ENCODE data around the gene SPATA20. TPM values are rescaled to one million over a fixed set of nuclear protein-coding genes. Genes with fewer than 3 reads are reported as not detected.

The SPATA20 gene
- total and polyA plus RNA-seq, 2 of the 4 experiments (the other 2 are of a cell fraction), result 17.0 to 35.0 TPM

DNA sequence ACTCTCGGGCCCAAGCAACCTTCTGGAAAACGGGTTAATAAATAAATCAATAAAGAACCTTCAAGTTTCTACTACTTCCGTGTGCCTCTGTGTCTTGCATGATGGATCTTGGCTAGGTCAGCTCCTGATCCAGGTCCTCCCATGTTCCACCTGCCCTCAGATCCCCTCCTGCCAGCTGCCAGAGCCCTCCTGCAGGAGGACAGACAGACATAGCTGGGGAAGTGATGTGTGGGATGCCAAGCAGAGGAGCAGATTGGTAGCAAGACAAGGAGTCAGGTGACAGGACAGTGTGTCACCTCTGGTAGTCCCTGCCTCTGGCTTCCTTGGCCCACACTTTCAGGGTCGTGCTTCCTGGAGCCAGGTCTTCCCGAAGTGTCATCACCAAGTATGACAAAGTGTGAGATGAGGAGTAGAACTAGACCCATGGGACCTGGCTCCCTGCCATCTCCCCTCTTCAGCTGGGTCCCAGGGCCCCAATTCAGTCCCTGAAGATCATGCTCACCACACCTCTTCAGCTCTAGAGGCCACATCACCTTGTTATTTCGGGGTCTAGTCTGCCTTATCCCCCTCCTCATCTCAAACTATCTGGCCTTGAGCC lies 15.4 kb upstream of the SPATA20 start:
- Histone ChIP-seq H3K36me3 (ENCODE audit: control insufficient read depth, insufficient read depth, low read length) (no peaks in the 10 kb centered on the region), H2BK15ac (ENCODE audit: low read depth, low read length) (no peak overlapping the region), H3K9me1 (ENCODE audit: insufficient read depth, low read length) (no peaks in the 10 kb centered on the region), H3K27me3 (ENCODE audit: control insufficient read depth, insufficient read depth, low read length) (peaks cover 64% of the 10 kb centered on the region), H4K20me1 (ENCODE audit: insufficient read depth, low read length) (no peaks in the 10 kb centered on the region; the same call in 1 of the 2 replicates), H4K5ac (ENCODE audit: low read depth, low read length) (no peak overlapping the region), H2BK5ac (ENCODE audit: low read depth, low read length, poor library complexity, severe bottlenecking) (no peak overlapping the region), H2BK20ac (ENCODE audit: low read depth, low read length) (no peak overlapping the region), H3K14ac (replicated peaks; ENCODE audit: low read depth, low read length) (no peak overlapping the region), H3K4me2 (ENCODE audit: low read depth, low read length) (no peak overlapping the region), H3K9me3 (ENCODE audit: control insufficient read depth, insufficient read depth, low read length) (no peaks in the 10 kb centered on the region), H3K4ac (ENCODE audit: low read depth, low read length) (no peak overlapping the region), H3K18ac (ENCODE audit: low read depth, low read length) (no peak overlapping the region), H3K4me1 (ENCODE audit: control insufficient read depth, insufficient read depth, low read length) (peaks cover 11% of the 10 kb centered on the region; the same call in 1 of the 2 replicates), H3K79me1 (ENCODE audit: low read depth in 1 of 2, low read length in 2 of 2) (no peaks in the 10 kb centered on the region), H3K23ac (ENCODE audit: low read depth, low read length) (no peak overlapping the region), H2AK5ac (ENCODE audit: low read depth, low read length) (no peak overlapping the region), H2BK120ac (ENCODE audit: low read depth, low read length) (no peak overlapping the region), H4K91ac (ENCODE audit: insufficient read depth, low read depth, low read length) (no peak overlapping the region), H3K56ac (ENCODE audit: extremely low read depth, insufficient read depth, low read length) (no peak overlapping the region), H3K9ac (ENCODE audit: low read depth, low read length) (no peak overlapping the region), H3K4me3 (ENCODE audit: insufficient read depth, low read depth, low read length) (no peak overlapping the region), H2AFZ (replicated peaks; ENCODE audit: low read length, poor library complexity) (no peak overlapping the region), H3K27ac (ENCODE audit: insufficient read depth, low read length) (no peak overlapping the region), H4K8ac (ENCODE audit: low read depth in 2 of 2, low read length in 2 of 2) (no peak overlapping the region), H2AK9ac (replicated peaks; ENCODE audit: low read depth, low read length, poor library complexity) (no peak overlapping the region)
- intact Hi-C loops (cut with micrococcal nuclease), result no loop called here
- POLR2A ChIA-PET (ENCODE audit: unreplicated experiment), result no interaction called here
- CTCF ChIA-PET, result interaction anchor here (0.9 kb wide), 1 partner anchor 19 kb away, joined by 4 read pairs; no protein-coding TSS in a partner anchor
- dilution Hi-C loops (cut with HindIII; ENCODE audit: low sequenced_read_pairs, unreplicated experiment), result no loop called here
- 14% methylated on average over 1 of the region's 6 CpGs; no CpG with 5 or more reads in 1 of the 2 experiments for WGBS, 2 experiments (ENCODE audit: extremely low coverage in 2 of 2, insufficient read length in 1 of 2)
- DNase-seq, result no peak
- no peak for ATAC-seq (ENCODE audit: low read depth)
- in situ Hi-C loops (cut with MboI; ENCODE audit: low sequenced_read_pairs), result no loop called here
- TF ChIP-seq RFX5 (IDR thresholded peaks at IDR 0.05; ENCODE audit: low read depth, low read length) (no peak), RCOR1 (IDR thresholded peaks at IDR 0.05; ENCODE audit: insufficient replicate concordance, low read length) (no peak), CEBPB (IDR thresholded peaks at IDR 0.05; ENCODE audit: low read depth, low read length) (no peak), SMC3 (IDR thresholded peaks at IDR 0.05; ENCODE audit: low read depth, low read length) (no peak), POLR2A (IDR thresholded peaks at IDR 0.05; ENCODE audit: low read depth, low read length) (no peak), RAD21 (IDR thresholded peaks at IDR 0.05; ENCODE audit: low read length) (no peak), CHD1 (IDR thresholded peaks at IDR 0.05; ENCODE audit: low read depth, low read length) (no peak), MXI1 (IDR thresholded peaks at IDR 0.05; ENCODE audit: borderline replicate concordance, low read depth, low read length) (no peak), NFE2L2 (IDR thresholded peaks at IDR 0.05; ENCODE audit: low read depth, low read length) (no peak), MAZ (IDR thresholded peaks at IDR 0.05; ENCODE audit: borderline replicate concordance, low read depth, low read length) (no peak), FOS (IDR thresholded peaks at IDR 0.05; ENCODE audit: low read depth, low read length) (no peak), BHLHE40 (IDR thresholded peaks at IDR 0.05; ENCODE audit: low read depth, low read length) (no peak), MAFK (IDR thresholded peaks at IDR 0.05; ENCODE audit: low read depth, low read length) (no peak)
- TF ChIP-seq, protein P1, sequence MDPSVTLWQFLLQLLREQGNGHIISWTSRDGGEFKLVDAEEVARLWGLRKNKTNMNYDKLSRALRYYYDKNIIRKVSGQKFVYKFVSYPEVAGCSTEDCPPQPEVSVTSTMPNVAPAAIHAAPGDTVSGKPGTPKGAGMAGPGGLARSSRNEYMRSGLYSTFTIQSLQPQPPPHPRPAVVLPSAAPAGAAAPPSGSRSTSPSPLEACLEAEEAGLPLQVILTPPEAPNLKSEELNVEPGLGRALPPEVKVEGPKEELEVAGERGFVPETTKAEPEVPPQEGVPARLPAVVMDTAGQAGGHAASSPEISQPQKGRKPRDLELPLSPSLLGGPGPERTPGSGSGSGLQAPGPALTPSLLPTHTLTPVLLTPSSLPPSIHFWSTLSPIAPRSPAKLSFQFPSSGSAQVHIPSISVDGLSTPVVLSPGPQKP (IDR thresholded peaks at IDR 0.05; ENCODE audit: borderline replicate concordance, low read depth, low read length), result no peak
- TF ChIP-seq, protein P2, sequence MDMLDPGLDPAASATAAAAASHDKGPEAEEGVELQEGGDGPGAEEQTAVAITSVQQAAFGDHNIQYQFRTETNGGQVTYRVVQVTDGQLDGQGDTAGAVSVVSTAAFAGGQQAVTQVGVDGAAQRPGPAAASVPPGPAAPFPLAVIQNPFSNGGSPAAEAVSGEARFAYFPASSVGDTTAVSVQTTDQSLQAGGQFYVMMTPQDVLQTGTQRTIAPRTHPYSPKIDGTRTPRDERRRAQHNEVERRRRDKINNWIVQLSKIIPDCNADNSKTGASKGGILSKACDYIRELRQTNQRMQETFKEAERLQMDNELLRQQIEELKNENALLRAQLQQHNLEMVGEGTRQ (IDR thresholded peaks at IDR 0.05; ENCODE audit: low read depth, low read length), result no peak
- TF ChIP-seq, protein P3, sequence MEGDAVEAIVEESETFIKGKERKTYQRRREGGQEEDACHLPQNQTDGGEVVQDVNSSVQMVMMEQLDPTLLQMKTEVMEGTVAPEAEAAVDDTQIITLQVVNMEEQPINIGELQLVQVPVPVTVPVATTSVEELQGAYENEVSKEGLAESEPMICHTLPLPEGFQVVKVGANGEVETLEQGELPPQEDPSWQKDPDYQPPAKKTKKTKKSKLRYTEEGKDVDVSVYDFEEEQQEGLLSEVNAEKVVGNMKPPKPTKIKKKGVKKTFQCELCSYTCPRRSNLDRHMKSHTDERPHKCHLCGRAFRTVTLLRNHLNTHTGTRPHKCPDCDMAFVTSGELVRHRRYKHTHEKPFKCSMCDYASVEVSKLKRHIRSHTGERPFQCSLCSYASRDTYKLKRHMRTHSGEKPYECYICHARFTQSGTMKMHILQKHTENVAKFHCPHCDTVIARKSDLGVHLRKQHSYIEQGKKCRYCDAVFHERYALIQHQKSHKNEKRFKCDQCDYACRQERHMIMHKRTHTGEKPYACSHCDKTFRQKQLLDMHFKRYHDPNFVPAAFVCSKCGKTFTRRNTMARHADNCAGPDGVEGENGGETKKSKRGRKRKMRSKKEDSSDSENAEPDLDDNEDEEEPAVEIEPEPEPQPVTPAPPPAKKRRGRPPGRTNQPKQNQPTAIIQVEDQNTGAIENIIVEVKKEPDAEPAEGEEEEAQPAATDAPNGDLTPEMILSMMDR (conservative IDR thresholded peaks at IDR 0.05; ENCODE audit: low read depth, low read length), result no peak
- BruUV-seq (replicated peaks), result no TSS peak
